Activated CD4-positive, alpha-beta T cell treated with anti-CD3 and anti-CD28 coated beads, Interleukin-2, amount 10 ng/mL, durations not matched to agents 7 days and 5 days (primary cell): ENCODE results near the gene MED22. TPM values are rescaled to one million over a fixed set of nuclear protein-coding genes. Genes with fewer than 3 reads are reported as not detected.
"Not testable (repeated sequence)": the region's sequence is repeated elsewhere in the genome, so short reads cannot be mapped to it uniquely, and the experiment has no call there.

Source experiments
- CTCF ChIA-PET: fragments of 350-600 bp; sonication (Branson Sonifier 250); formaldehyde crosslinking; loops from one replicate; lab custom pipeline; 2021; ENCODE audit warnings: antibody characterized with exemption; lab: Charles Lee
- POLR2A ChIA-PET: fragments of 350-600 bp; sonication (Branson Sonifier 250); formaldehyde crosslinking; loops from one replicate; lab custom pipeline; 2021; ENCODE audit warnings: antibody characterized with exemption; lab: Charles Lee
- DNase-seq: peaks from one replicate; pipeline ENCODE4 v3.0.0-alpha.2; 2020
- H3K27ac Mint-ChIP-seq: one replicate; pipeline ENCODE4 v1.8.0; 2021; ENCODE audit warnings: mild to moderate bottlenecking, moderate library complexity, mixed read lengths
- H3K27me3 Mint-ChIP-seq: one replicate; pipeline ENCODE4 v1.8.0; 2021; ENCODE audit warnings: mixed read lengths
- H3K36me3 Mint-ChIP-seq: one replicate; pipeline ENCODE4 v1.8.0; 2021; ENCODE audit warnings: low read depth, mixed read lengths
- H3K4me1 Mint-ChIP-seq: one replicate; pipeline ENCODE4 v1.8.0; 2021; ENCODE audit warnings: mixed read lengths
- H3K4me3 Mint-ChIP-seq: one replicate; pipeline ENCODE4 v1.8.0; 2021; ENCODE audit warnings: mild to moderate bottlenecking, moderate library complexity, mixed read lengths
- H3K9me3 Mint-ChIP-seq: one replicate; pipeline ENCODE4 v1.8.0; 2021; ENCODE audit warnings: mixed read lengths
- total RNA-seq, 2 experiments: library from RNA; stranded (reverse); gene quantifications; one replicate each; pipeline ENCODE4 v1.2.3, GENCODE V29; 2021

The MED22 gene
- total RNA-seq, 2 experiments from 2014 or later = 25.6 to 27.2 TPM

DNA sequence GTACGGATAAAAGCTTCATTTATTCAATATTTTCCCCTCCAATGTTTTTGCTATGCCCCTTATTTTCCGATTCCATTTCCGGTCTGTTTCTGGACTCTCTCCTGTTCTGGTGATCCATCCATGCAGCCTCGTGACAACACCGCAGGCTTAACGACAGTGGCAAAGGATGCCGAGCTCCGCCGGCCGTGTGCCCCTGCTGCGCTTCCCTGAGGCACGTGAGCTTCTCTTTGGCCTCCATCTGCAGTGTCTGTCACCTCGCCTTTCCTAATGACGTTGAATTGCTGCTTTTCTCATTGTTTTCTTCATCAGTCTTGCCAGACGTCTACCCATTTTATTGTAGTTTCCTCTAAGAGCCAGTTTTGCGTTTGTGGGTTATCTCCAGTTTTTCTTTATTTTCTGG is 40.6 kb downstream of the MED22 start:
- Mint-ChIP-seq H3K36me3 (no peaks in the 10 kb centered on the region), H3K4me3 (no peak overlapping the region), H3K4me1 (no peaks in the 10 kb centered on the region), H3K27me3 (no peaks in the 10 kb centered on the region), H3K9me3 (no peaks in the 10 kb centered on the region), H3K27ac (no peak overlapping the region)
- POLR2A ChIA-PET = no interaction called here
- DNase-seq = no peak
- CTCF ChIA-PET = no interaction called here

DNA sequence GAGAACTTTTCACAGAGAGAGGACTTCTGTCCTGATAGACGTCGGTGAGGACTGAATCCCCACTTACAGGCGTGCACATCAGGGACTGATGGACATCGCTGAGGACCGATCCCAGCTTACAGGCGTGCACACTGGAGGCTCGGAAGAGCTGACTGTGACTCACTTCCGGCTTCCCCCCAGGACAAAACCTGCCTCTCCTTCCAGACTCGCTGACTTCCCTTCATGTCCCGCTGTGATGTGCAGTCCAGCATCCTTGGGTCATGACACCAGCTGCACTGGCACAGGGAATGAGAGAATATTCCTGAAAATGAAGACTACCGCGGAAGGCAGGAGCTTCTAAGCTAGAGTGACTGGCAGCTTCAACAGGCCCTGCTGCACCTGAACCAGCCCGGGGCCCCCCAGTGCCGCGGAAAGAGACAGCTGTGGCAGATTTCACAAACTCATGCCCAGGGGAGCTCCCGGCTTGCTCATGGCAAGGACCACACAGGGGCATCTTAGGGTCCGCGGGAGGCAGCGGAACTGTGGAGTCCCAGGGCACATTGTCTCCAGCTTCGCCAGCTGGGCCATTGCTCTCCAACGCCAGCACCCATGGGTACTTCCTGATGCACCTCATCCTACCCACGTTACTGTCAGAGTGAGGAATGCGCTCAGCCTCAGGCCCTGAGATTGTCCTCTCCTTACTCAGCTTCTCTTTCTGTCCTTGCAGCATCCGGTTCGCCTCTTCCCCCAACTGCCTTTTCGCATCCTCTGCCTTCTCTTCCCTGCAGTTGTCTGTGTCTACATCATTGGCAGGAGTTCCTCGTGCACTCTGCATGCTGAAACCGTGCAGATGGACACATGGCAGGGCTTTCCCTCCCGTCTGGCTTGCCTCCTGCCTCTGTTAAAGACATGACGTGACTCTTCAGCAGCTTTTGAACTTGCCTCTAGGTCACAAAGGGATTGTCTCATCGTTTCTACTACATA is 41.4 kb downstream of the MED22 start:
- Mint-ChIP-seq H3K36me3 (no peaks in the 10 kb centered on the region), H3K9me3 (no peaks in the 10 kb centered on the region), H3K4me1 (no peaks in the 10 kb centered on the region), H3K4me3 (no peak overlapping the region), H3K27ac (no peak overlapping the region), H3K27me3 (no peaks in the 10 kb centered on the region)
- DNase-seq = no peak
- CTCF ChIA-PET = no interaction called here
- POLR2A ChIA-PET = no interaction called here

DNA sequence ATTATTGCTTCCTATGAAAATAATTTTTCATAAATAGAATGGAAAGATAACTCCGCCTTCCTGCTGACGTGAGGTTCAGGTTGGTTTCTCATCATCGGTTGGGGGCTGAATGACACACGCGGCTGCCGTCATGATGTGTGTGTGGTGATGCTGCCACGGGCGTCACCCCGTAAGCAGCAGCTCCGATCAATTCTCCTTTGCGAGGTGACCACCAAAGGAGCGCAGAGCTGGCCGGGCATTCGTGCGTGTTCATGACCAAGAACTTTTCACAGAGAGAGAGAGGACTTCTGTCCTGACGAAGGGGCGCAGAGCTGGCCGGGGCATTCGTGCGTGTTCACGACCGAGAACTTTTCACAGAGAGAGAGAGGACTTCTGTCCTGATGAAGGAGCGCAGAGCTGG is 42.2 kb downstream of the MED22 start:
- DNase-seq = no peak
- Mint-ChIP-seq H3K9me3 (no peaks in the 10 kb centered on the region), H3K27me3 (no peaks in the 10 kb centered on the region), H3K27ac (no peak overlapping the region), H3K4me3 (no peak overlapping the region), H3K4me1 (no peaks in the 10 kb centered on the region), H3K36me3 (no peaks in the 10 kb centered on the region)
- CTCF ChIA-PET = no interaction called here
- POLR2A ChIA-PET = no interaction called here

DNA sequence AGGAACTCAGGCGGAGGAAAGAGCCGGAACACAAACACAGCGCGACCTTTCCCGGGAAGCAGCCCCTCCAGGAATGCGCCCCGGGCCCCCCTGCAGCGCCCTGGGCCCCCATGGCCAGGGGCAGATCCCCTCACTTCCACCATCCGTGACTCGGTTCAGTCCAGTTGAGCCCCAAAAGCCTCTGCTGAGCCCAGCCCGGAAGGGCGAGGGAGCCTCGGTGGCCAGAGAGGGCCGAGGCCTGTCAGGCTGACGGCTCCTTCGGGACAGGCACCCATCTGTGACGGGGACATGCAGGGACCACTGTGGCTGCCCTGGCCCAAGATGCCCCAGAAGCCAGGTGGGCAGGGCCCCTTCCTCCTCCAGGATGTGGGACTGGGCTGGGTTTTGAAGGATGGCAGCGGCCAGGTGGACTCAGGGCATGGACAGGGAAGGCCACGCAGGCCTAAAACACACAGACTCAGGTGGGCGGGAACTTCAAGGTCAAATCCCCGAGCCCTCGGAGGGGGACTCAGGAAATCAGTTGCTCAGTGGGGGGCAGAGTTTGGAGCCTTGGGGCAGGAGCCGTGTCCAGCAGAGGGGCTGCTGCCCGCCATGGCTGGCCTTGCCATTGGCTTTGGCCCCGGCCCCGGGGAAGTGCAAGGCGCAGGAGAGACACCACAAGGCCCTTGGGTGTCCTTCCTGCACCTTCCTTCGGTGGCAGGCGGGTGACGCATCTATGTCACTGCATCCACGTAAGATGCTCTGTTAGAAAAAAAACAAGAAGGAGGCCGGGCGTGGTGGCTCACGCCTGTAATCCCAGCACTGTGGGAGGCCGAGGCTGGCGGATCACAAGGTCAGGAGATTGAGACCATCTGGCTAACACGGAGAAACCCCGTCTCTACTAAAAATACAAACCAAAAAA is 43.2 kb downstream of the MED22 start:
- no peaks in the 10 kb centered on the region for H3K36me3 Mint-ChIP-seq
- POLR2A ChIA-PET = no interaction called here

DNA sequence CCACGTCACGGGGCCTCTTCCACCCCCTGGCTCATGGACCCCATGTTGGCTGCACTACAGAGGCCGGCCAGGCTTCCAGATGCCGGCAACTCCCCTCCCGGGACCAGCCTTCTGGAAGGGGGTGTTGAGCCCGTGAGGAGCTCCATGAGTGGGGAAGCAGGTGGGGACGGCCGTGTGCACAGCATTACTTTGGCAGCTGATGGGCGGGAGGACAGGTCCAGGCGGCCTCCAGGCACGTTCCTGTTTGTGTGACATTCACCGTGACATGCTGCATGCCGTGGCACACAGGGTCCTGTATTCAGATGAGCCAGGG is 43.8 kb downstream of the MED22 start:
- ChIA-PET POLR2A (no interaction called here), CTCF (no interaction called here)
- H3K9me3 Mint-ChIP-seq = no peaks in the 10 kb centered on the region
- no peak for DNase-seq
- no peaks in the 10 kb centered on the region for H3K4me1 Mint-ChIP-seq
- no peaks in the 10 kb centered on the region for H3K27me3 Mint-ChIP-seq
- H3K4me3 Mint-ChIP-seq = no peak overlapping the region
- H3K27ac Mint-ChIP-seq = no peak overlapping the region
- H3K36me3 Mint-ChIP-seq = no peaks in the 10 kb centered on the region

More for the DNA sequence above, 43.2 kb downstream of the MED22 start:
- CTCF ChIA-PET = no interaction called here
- Mint-ChIP-seq H3K27ac (no peak overlapping the region), H3K9me3 (no peaks in the 10 kb centered on the region), H3K27me3 (no peaks in the 10 kb centered on the region), H3K4me3 (no peak overlapping the region), H3K4me1 (no peaks in the 10 kb centered on the region)
- DNase-seq = no peak

DNA sequence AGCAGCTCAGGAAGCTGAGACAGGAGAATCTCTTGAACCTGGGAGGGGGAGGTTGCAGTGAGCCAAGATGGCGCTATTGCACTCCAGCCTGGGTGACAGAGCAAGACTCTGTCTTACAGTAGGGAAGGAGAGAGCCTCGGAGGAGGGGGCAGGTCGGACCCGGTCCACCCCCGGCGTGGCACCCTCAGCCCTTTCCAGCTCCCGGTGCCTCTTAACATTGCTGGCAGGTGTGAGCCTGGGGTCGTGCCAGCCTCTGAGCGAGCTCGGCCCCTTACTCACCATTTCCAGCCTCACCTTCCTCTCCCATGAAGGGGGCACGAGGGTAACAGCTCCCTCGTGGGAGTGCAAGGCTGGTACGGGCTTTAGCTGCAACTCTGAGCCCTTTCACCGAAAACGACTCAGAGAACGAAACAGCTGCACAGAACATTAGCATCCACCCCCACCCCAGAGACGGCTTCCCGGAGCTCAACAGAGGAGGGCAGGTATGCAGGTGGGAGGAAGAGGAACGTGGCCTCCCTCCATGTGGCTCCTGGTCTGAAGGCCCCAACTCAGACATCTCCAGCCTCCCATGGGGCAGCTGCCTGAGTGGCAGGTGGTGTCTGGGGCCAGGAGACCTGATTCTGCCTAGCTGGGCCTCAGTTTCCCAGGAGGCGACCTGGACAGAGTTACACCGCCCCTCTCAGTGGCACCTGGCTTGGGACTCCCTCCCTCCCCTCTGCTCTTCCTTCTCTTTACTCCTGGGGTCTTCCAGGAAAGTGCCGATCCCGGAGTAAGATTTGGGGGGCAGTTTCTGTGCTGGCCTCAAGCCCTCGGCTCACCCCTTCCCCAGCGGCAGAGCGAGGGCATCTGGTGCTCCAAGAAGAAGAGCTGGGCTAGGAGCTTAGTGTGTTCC is 44.4 kb downstream of the MED22 start:
- no peak for DNase-seq

DNA sequence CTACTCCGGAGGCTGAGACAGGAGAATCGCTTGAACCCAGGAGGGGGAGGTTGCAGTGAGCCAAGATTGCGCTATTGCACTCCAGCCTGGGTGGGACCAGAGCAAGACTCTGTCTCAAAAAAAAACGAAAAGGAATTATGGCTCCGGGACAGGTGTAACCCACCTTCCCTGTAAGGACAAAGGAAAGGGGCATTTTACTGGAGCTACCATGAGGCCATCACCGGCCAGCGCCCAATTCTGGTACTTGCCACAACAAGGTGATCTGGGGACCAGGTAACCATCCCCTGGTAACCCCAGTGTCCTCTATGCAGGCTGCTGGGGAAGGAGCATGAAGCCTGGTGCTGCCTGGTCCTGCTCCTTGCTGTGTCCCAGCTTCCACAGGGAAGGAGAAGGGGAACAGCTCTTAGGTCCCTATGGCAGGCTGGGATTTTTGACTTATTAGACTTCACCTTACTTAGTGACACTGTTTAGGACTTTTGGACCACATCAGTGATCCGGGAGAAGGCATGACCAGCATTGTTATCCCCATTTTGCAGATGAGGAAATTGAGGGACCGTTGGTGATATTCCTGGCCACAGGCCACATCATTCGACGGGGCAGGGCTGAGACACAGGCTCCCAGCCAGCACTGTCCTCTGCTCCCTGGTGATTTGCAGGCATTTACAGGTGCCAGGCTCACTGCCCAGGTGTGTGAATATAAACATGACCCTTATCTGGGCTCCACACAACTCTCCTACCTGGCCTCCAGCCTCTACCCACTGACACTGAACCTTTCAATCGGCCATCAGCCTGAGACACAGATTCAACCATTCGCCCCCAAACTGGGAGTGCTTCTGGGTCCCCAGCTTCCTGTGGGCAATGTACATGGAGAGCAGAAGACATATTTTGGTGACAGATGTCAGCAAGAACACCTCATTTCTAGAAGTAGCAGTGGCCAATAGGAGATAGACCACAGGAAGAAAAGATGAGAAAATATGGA is 46.4 kb downstream of the MED22 start:
- Mint-ChIP-seq H3K36me3 (no peaks in the 10 kb centered on the region), H3K27ac (no peak overlapping the region), H3K4me1 (no peaks in the 10 kb centered on the region), H3K27me3 (peaks cover 6% of the 10 kb centered on the region), H3K9me3 (no peaks in the 10 kb centered on the region), H3K4me3 (no peak overlapping the region)
- CTCF ChIA-PET = interaction anchor here (0.5 kb wide), 1 partner anchor 757 kb away, joined by 3 read pairs; no protein-coding TSS in a partner anchor
- POLR2A ChIA-PET = no interaction called here
- DNase-seq = no peak

More for the DNA sequence above, 44.4 kb downstream of the MED22 start:
- CTCF ChIA-PET = no interaction called here
- POLR2A ChIA-PET = no interaction called here
- no peaks in the 10 kb centered on the region for H3K4me1 Mint-ChIP-seq
- H3K9me3 Mint-ChIP-seq = no peaks in the 10 kb centered on the region
- no peaks in the 10 kb centered on the region for H3K36me3 Mint-ChIP-seq
- no peaks in the 10 kb centered on the region for H3K27me3 Mint-ChIP-seq
- H3K27ac Mint-ChIP-seq = no peak overlapping the region
- H3K4me3 Mint-ChIP-seq = no peak overlapping the region

DNA sequence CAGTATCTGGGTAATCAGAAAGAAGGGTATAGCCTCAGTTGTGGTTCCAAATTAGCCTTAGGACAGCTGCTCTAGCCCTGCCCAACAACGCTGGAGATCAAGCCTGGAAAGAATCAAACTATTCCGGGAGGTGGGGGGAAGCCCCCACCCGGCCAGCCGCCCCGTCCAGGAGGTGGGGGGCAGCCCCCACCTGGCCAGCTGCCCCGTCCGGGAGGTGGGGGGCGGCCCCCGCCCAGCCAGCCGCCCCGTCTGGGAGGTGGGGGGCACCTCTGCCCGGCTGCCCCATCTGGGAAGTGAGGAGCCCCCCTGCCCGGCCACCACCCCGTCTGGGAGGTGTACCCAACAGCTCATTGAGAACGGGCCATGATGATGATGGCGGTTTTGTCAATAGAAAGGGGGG is 47.9 kb downstream of the MED22 start:
- POLR2A ChIA-PET, H3K27me3 Mint-ChIP-seq, CTCF ChIA-PET, H3K4me1 Mint-ChIP-seq, DNase-seq, H3K27ac Mint-ChIP-seq, H3K4me3 Mint-ChIP-seq, H3K9me3 Mint-ChIP-seq, H3K36me3 Mint-ChIP-seq: not testable (repeated sequence)

DNA sequence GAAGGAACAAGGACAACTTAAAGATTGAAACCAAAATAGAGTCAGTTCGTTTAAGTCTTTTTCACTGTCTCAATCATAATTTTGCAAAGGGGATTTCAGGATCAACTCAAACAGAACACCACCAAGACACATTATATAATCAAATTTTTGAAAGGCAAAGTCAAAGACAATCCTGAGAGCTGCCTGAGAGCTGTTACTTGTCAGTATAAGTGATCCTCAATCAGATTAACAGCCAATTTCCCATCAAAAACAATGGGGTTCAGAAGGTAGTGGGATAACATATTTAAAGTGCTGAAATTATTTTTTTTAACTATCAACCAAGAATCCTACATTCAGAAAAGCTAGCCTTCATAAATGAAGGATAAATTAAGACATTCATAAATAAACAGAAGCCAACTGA is 53.7 kb downstream of the MED22 start:
- Mint-ChIP-seq H3K4me1 (no peaks in the 10 kb centered on the region), H3K36me3 (no peaks in the 10 kb centered on the region), H3K4me3 (no peak overlapping the region), H3K9me3 (peaks cover 20% of the 10 kb centered on the region), H3K27me3 (peaks cover 23% of the 10 kb centered on the region), H3K27ac (no peak overlapping the region)
- POLR2A ChIA-PET = no interaction called here
- CTCF ChIA-PET = interaction anchor here (1.5 kb wide), 1 partner anchor 55 kb away, joined by 3 read pairs; no protein-coding TSS in a partner anchor
- no peak for DNase-seq

DNA sequence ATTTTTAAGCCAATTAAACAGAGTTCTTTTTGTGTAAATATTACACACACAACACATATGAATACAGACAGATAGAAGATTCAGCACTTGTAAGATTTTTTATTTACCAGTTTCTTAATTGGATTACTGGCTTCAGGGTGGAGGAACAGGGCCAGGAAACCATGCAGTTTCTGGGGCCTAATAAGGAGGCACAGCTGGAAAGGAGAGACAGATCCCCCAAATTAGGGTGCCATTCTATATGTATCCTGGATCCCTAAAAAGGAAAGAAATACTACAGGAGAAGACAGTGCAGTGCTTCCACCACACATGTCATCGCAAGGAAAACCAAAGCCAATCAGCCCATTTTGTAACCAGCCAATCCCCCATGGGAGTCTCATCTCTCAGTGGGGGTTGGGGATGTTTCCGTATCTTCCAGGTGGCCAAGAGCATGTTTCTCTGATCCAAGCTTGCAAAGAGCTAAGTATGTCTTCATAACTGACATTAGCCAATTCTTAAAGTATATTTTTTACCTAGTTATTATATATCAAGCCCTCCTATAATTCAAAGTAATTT is 57.1 kb downstream of the MED22 start:
- Mint-ChIP-seq H3K4me1 (no peaks in the 10 kb centered on the region), H3K9me3 (peaks cover 26% of the 10 kb centered on the region), H3K27ac (no peak overlapping the region), H3K36me3 (no peaks in the 10 kb centered on the region), H3K4me3 (no peak overlapping the region), H3K27me3 (peaks cover 19% of the 10 kb centered on the region)
- ChIA-PET POLR2A (no interaction called here), CTCF (no interaction called here)
- no peak for DNase-seq
